Neural cell (in vitro differentiated cells): ENCODE measurements around the gene FHL2. TPM values are rescaled to one million over a fixed set of nuclear protein-coding genes. Genes with fewer than 3 reads are reported as not detected.
"Not testable (repeated sequence)": the region's sequence is repeated elsewhere in the genome, so short reads cannot be mapped to it uniquely, and the experiment has no call there.

Source experiments
- H2AFZ ChIP-seq: fragments of 200-600, 300-800 bp; sonication (generic), shearing (Covaris generic); 2 replicates; pipeline ENCODE4 v1.6.0; 2014; ENCODE audit warnings: low read depth, mild to moderate bottlenecking, antibody characterized with exemption, low read length, moderate library complexity
- H3F3A ChIP-seq: fragments of 200-600 bp; shearing (Covaris generic); 2 replicates; pipeline ENCODE4 v1.6.1; 2016; ENCODE audit warnings: mild to moderate bottlenecking, moderate library complexity, mixed read lengths, antibody characterized with exemption, low read length; ENCODE audit not compliant: insufficient read depth, poor library complexity, severe bottlenecking
- H3K27ac ChIP-seq: fragments of 200-600, 300-800 bp; sonication (generic), shearing (Covaris generic); 2 replicates; pipeline ENCODE4 v1.5.1; 2014; ENCODE audit warnings: mild to moderate bottlenecking, low read length, moderate library complexity
- H3K27me3 ChIP-seq: fragments of 300-800, 200-600 bp; sonication (generic), shearing (Covaris generic); 2 replicates; pipeline ENCODE4 v1.6.0; 2014; ENCODE audit warnings: mild to moderate bottlenecking, low read depth, low read length, moderate library complexity; ENCODE audit not compliant: insufficient read depth
- H3K36me3 ChIP-seq: fragments of 300-800, 200-600 bp; sonication (generic), shearing (Covaris generic); 2 replicates; pipeline ENCODE4 v1.5.1; 2014; ENCODE audit warnings: mild to moderate bottlenecking, antibody characterized with exemption, low read length, moderate library complexity; ENCODE audit not compliant: insufficient read depth
- H3K4me2 ChIP-seq: fragments of 300-800, 200-600 bp; sonication (generic), shearing (Covaris generic); 2 replicates; pipeline ENCODE4 v1.6.0; 2014; ENCODE audit warnings: mild to moderate bottlenecking, low read length
- H3K4me3 ChIP-seq: fragments of 300-800, 200-600 bp; sonication (generic), shearing (Covaris generic); 2 replicates; pipeline ENCODE4 v1.5.1; 2014; ENCODE audit warnings: mild to moderate bottlenecking, low read length, moderate library complexity
- H3K79me2 ChIP-seq: fragments of 200-600 bp; shearing (Covaris generic); replicated peaks from 2 replicates; pipeline ENCODE4 v1.6.0; 2014; ENCODE audit warnings: mild to moderate bottlenecking, low read length, moderate library complexity; ENCODE audit not compliant: insufficient read depth
- H3K9ac ChIP-seq: fragments of 300-800, 200-600 bp; sonication (generic), shearing (Covaris generic); 2 replicates; pipeline ENCODE4 v1.6.1; 2016; ENCODE audit warnings: mild to moderate bottlenecking, low read length, mixed read lengths
- H3K9me2 ChIP-seq: fragments of 200-600 bp; shearing (Covaris generic); 2 replicates; pipeline ENCODE4 v1.6.1; 2016; ENCODE audit warnings: mild to moderate bottlenecking, low read length, mixed read lengths; ENCODE audit not compliant: insufficient read depth
- H3K9me3 ChIP-seq: fragments of 200-600, 300-800 bp; sonication (generic), shearing (Covaris generic); 2 replicates; pipeline ENCODE4 v1.6.1; 2016; ENCODE audit warnings: mild to moderate bottlenecking, mixed run types, low read length, moderate library complexity, mixed read lengths
- H4K20me1 ChIP-seq: fragments of 200-600 bp; shearing (Covaris generic); 2 replicates; pipeline ENCODE4 v1.6.1; 2016; ENCODE audit warnings: mild to moderate bottlenecking, mixed run types; ENCODE audit not compliant: insufficient read depth
- CTCF ChIP-seq: fragments of 450-650 bp; IDR thresholded peaks from 2 replicates; pipeline ENCODE4 v1.5.1; 2014; ENCODE audit warnings: antibody characterized with exemption, mild to moderate bottlenecking, moderate library complexity; ENCODE audit not compliant: poor library complexity, severe bottlenecking
- EP300 ChIP-seq: fragments of 450-650 bp; conservative IDR thresholded peaks from 2 replicates; pipeline ENCODE4 v1.6.1; 2014; ENCODE audit warnings: antibody characterized with exemption, mild to moderate bottlenecking, moderate library complexity; ENCODE audit not compliant: poor library complexity, severe bottlenecking
- EZH2 ChIP-seq: fragments of 200-600, 300-800 bp; shearing (Covaris generic), sonication (generic); IDR thresholded peaks from 2 replicates; pipeline ENCODE4 v1.6.1; 2014; ENCODE audit warnings: antibody characterized with exemption, low read length, borderline replicate concordance, mild to moderate bottlenecking; ENCODE audit not compliant: insufficient read depth, poor library complexity, severe bottlenecking
- MXI1 ChIP-seq: fragments of 450-650 bp; conservative IDR thresholded peaks from 2 replicates; pipeline ENCODE4 v1.6.1; 2014; ENCODE audit warnings: antibody characterized with exemption, mild to moderate bottlenecking; ENCODE audit not compliant: poor library complexity, severe bottlenecking
- POLR2AphosphoS5 ChIP-seq: IDR thresholded peaks from 2 replicates; pipeline ENCODE4 v1.6.1; 2012
- RAD21 ChIP-seq: fragments of 450-650 bp; conservative IDR thresholded peaks from 2 replicates; pipeline ENCODE4 v1.6.1; 2014; ENCODE audit warnings: antibody characterized with exemption, mild to moderate bottlenecking, moderate library complexity
- REST ChIP-seq: IDR thresholded peaks from 2 replicates; pipeline ENCODE4 v1.6.1; 2012; ENCODE audit warnings: borderline replicate concordance
- SMC3 ChIP-seq: fragments of 450-650 bp; conservative IDR thresholded peaks from 2 replicates; pipeline ENCODE4 v1.6.1; 2014; ENCODE audit warnings: antibody characterized with exemption, mild to moderate bottlenecking, moderate library complexity; ENCODE audit not compliant: poor library complexity
- TAF1 ChIP-seq: IDR thresholded peaks from 2 replicates; pipeline ENCODE4 v1.6.1; 2012; ENCODE audit warnings: low read depth
- polyA plus RNA-seq: library from polyadenylated mRNA; depleted of rRNA; stranded (reverse); fragments of >200 nt; gene quantifications from 2 replicates; pipeline ENCODE4 v1.2.3, GENCODE V29; 2014

FHL2 gene
- polyA plus RNA-seq, 1 donor from 2014 or later = 3.5 TPM

DNA sequence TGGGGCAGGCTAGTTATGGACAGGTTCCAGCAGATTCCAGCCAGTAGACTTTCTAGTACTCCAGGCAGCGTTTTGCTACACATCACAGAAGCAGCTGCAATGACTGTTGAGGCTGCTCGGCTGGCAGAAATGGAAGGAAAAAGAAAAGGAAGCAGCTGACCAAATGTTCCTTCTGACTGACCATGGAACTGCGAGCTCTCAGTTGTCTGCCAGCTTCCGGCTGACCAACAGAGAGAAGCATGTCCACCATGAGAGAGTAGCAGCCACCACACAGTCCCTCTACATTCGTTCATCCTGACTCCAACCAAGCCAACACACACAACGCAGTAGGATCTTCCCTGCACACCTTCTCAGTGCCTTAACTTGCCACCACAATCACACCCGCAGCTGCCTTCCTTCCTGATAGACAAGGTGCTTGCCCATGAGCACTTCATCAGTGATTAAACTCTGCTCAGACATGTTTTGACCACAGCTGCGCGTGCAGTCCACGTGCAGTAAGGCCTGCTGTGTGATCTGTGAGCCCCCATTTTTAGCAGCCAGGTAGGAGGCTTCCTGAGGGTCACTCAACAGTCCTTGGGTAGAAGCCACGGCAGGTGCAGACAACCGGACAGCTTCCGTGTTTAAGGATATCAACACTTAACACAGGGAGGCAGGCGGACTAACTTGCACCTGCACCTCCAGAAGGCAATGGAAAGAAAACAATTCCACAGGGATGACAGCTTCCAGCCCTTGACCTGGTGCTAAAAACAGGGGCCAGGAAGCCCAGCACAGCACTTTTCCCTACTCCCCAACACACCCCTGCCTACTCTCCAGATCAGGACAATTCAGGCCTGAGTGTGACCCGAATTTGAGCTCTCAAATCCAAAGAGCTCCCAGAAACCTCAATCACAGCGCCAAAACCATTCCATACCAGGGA, 70.3 kb downstream of the FHL2 start:
- peak overlapping the region; percentile 45 for H3K27ac ChIP-seq
- H2AFZ ChIP-seq = peak overlapping the region; percentile 80
- H3K9me3 ChIP-seq = no peaks in the 10 kb centered on the region
- H3K9me2 ChIP-seq = no peaks in the 10 kb centered on the region
- no peaks in the 10 kb centered on the region for H3K27me3 ChIP-seq
- H4K20me1 ChIP-seq = no peaks in the 10 kb centered on the region
- H3K36me3 ChIP-seq = no peaks in the 10 kb centered on the region
- H3K4me2 ChIP-seq = peak overlapping the region; percentile 77
- TF ChIP-seq REST (no peak), EZH2 (no peak), MXI1 (peak; percentile 4), RAD21 (no peak), CTCF (no peak)
- peak overlapping the region; percentile 77 for H3K4me3 ChIP-seq
- H3K79me2 ChIP-seq = peaks cover 18% of the 10 kb centered on the region
- peak overlapping the region; percentile 69 for H3K9ac ChIP-seq
- H3F3A ChIP-seq = no peaks in the 10 kb centered on the region

- Histone ChIP-seq H3K36me3 (no peaks in the 10 kb centered on the region), H3F3A (no peaks in the 10 kb centered on the region), H3K79me2 (peaks cover 18% of the 10 kb centered on the region), H3K27me3 (no peaks in the 10 kb centered on the region), H3K9me2 (no peaks in the 10 kb centered on the region), H3K9me3 (no peaks in the 10 kb centered on the region), H3K9ac (no peak overlapping the region), H4K20me1 (no peaks in the 10 kb centered on the region), H3K4me2 (no peak overlapping the region), H2AFZ (no peak overlapping the region), H3K27ac (no peak overlapping the region), H3K4me3 (no peak overlapping the region)
- TF ChIP-seq EP300 = no peak
- TF ChIP-seq TAF1 = no peak
- no peak for TF ChIP-seq SMC3
- no peak for TF ChIP-seq RAD21
- no peak for TF ChIP-seq CTCF
- no peak for TF ChIP-seq MXI1
- no peak for TF ChIP-seq EZH2
- TF ChIP-seq POLR2AphosphoS5 = no peak
- TF ChIP-seq REST = no peak
Observed at GRCh38 chr2:105327690-105328089, 71.2 kb downstream of the FHL2 start.

DNA sequence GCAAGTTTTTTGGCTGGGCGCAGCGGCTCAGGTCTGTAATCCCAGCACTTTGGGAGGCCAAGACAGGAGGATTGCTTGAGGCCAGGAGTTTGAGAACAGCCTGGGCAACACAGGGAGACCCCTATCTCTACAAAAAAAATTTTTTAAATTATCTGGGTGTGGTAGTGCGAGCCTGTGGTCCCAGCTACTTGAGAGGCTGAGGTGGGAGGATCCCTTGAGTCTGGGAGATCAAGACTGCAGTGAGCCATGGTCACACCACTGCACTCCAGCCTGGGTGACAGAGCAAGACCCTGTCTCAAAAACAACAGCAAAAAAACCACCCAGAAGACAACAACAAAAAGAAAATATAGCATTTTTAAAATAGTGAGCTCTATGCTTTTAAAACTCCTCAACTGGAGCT, 71.6 kb downstream of the FHL2 start:
- H3K79me2 ChIP-seq = peaks cover 18% of the 10 kb centered on the region
- not testable (repeated sequence) for H3K9me2 ChIP-seq, H2AFZ ChIP-seq, H3K9me3 ChIP-seq, H3K4me3 ChIP-seq, H3K4me2 ChIP-seq, H4K20me1 ChIP-seq, H3K27ac ChIP-seq, H3K36me3 ChIP-seq, H3K9ac ChIP-seq, H3K27me3 ChIP-seq, H3F3A ChIP-seq
